Lower lobe of right lung (tissue), 2 donors: ENCODE data around the gene TMEM244. TPM values are rescaled to one million over a fixed set of nuclear protein-coding genes. Genes with fewer than 3 reads are reported as not detected.

Experiments used
- ATAC-seq, 2 donors: fragments of 200-7000 bp; cut with Tn5 transposase; one replicate each; pipeline ENCODE4 v1.9.1; 2020 to 2022; ENCODE audit warnings: mild to moderate bottlenecking in 2 of 2, moderate library complexity in 2 of 2
- DNase-seq: peaks from one replicate; pipeline ENCODE4 v3.0.0-alpha.2; 2020
- H3K27ac ChIP-seq: fragments of 200-600 bp; one replicate; pipeline ENCODE4 v1.8.0; 2022
- H3K27me3 ChIP-seq: fragments of 200-600 bp; one replicate; pipeline ENCODE4 v1.8.0; 2022; ENCODE audit warnings: low read depth
- H3K36me3 ChIP-seq: fragments of 200-600 bp; one replicate; pipeline ENCODE4 v1.8.0; 2022; ENCODE audit warnings: mild to moderate bottlenecking
- H3K4me1 ChIP-seq: fragments of 200-600 bp; one replicate; pipeline ENCODE4 v1.8.0; 2022
- H3K4me3 ChIP-seq: fragments of 200-600 bp; one replicate; pipeline ENCODE4 v1.8.0; 2022; ENCODE audit warnings: mild to moderate bottlenecking
- H3K9me3 ChIP-seq: fragments of 200-600 bp; one replicate; pipeline ENCODE4 v1.8.0; 2022
- intact Hi-C: fragments of 100-400 bp; cut with DNase I; formaldehyde crosslinking; loops from one replicate; pipeline ENCODE4 v1.11.0; 2022
- total RNA-seq: library from RNA; stranded (reverse); fragmentation: NEBNext Ultra II Directional; extraction: Animal tissue kit (Norgen Biotek cat#: 25700); gene quantifications from one replicate; pipeline ENCODE4 v1.2.1, GENCODE V29; 2021
- TF ChIP-seq, protein P1 (sequence below): fragments of 200-600 bp; IDR thresholded peaks from one replicate; pipeline ENCODE4 v1.8.0; 2022; ENCODE audit warnings: antibody characterized with exemption, mild to moderate bottlenecking
- donor health status: DM: no; HTN: yes; CAD: no; lungs with severe emphysema.

TMEM244 gene
- total RNA-seq, 1 donor from 2014 or later, result not detected

DNA sequence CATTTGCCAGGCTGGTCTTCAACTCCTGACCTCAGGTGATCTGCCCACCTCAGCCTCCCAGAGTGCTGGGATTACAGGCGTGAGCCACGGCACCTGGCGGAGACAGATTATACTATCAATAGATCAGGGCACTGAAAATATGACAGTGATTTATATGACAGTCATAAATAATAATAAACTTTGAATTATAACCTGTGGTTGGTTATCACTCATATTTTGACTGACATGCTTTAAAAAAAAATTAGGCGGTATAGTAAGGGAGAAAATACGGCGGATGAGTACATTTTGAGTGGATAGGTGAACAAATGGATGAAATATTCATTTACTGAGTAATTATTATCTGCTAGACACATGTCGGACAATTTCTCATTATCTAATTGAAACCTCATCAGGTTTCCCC, 28.8 kb downstream of the TMEM244 start:
- H3K4me3 ChIP-seq, result no peak overlapping the region
- ATAC-seq (no peak), DNase-seq (no peak)
- TF ChIP-seq, protein P1, sequence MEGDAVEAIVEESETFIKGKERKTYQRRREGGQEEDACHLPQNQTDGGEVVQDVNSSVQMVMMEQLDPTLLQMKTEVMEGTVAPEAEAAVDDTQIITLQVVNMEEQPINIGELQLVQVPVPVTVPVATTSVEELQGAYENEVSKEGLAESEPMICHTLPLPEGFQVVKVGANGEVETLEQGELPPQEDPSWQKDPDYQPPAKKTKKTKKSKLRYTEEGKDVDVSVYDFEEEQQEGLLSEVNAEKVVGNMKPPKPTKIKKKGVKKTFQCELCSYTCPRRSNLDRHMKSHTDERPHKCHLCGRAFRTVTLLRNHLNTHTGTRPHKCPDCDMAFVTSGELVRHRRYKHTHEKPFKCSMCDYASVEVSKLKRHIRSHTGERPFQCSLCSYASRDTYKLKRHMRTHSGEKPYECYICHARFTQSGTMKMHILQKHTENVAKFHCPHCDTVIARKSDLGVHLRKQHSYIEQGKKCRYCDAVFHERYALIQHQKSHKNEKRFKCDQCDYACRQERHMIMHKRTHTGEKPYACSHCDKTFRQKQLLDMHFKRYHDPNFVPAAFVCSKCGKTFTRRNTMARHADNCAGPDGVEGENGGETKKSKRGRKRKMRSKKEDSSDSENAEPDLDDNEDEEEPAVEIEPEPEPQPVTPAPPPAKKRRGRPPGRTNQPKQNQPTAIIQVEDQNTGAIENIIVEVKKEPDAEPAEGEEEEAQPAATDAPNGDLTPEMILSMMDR, result no peak
- intact Hi-C loops, result no loop called here
- no peaks in the 10 kb centered on the region for H3K27me3 ChIP-seq
- no peaks in the 10 kb centered on the region for H3K9me3 ChIP-seq
- no peaks in the 10 kb centered on the region for H3K4me1 ChIP-seq
- H3K36me3 ChIP-seq, result no peaks in the 10 kb centered on the region
- no peak overlapping the region for H3K27ac ChIP-seq

DNA sequence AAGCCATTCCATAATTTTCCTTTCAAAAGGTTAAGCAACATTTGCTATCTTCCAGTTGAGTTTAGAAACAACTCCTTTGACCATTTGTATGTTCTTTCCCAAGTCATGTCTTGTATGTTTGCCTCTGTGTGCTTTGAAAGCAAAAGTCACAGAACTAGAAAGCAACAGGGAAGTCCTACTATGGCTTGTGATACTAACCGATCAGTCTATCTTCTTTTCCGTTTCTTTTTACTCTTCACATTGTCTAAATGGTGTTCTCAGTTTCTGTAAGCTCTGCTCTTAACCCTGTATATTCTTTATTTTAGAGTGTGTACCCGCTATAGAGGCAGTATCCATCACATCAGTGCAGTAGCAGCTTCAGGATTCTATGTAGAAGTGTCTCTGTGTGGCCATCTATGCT, 32.9 kb downstream of the TMEM244 start:
- ATAC-seq (no peak), DNase-seq (no peak)
- H3K9me3 ChIP-seq, result no peaks in the 10 kb centered on the region
- no peak overlapping the region for H3K27ac ChIP-seq
- TF ChIP-seq, protein P1, result no peak
- H3K36me3 ChIP-seq, result no peaks in the 10 kb centered on the region
- H3K4me3 ChIP-seq, result no peak overlapping the region
- no peaks in the 10 kb centered on the region for H3K27me3 ChIP-seq
- H3K4me1 ChIP-seq, result no peaks in the 10 kb centered on the region
- intact Hi-C loops, result no loop called here

DNA sequence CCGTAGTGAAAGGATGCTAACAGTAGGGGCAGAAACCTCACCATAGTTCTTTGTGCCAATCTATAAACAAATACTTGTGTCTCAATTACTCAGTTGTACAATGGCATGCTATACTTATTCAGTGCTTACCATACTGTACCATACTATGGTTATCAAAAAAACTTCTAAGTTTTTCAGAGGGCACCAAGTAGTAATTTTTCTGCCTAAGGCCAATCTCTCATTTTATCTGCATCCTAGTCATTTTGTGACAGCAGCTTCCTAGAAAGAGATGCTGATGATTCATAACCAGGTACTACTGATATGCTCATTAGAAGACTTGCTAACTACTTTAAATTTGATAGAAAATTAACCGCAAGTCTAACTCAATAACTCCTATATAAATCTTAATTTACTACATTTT, 42.9 kb downstream of the TMEM244 start:
- Histone ChIP-seq H3K27me3 (no peaks in the 10 kb centered on the region), H3K9me3 (no peaks in the 10 kb centered on the region), H3K36me3 (no peaks in the 10 kb centered on the region), H3K27ac (no peak overlapping the region), H3K4me3 (no peak overlapping the region), H3K4me1 (no peaks in the 10 kb centered on the region)
- TF ChIP-seq, protein P1, result no peak
- DNase-seq (no peak), ATAC-seq (no peak)
- intact Hi-C loops, result no loop called here

DNA sequence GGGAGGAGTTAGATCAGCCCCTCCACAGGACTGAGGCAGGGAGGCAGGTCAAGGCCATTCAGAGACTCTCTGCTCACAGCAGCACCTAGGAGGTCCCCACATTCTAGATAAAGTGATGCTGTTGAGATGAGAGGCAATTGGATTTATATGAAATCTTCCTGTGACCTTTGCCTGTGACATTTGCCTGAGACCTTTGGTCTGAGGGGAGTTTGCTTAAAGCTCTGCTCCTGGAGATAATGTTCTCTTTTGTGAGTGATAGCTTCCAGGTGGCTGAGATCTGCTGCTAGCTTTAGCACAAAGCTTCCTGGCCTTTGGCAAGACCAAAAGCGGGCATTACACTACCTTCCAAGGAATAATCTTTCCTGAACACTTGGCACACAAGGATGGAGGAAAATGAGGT, 43.3 kb downstream of the TMEM244 start:
- no peaks in the 10 kb centered on the region for H3K9me3 ChIP-seq
- ATAC-seq, result no peak
- H3K27ac ChIP-seq, result no peak overlapping the region
- no peak for DNase-seq
- intact Hi-C loops, result no loop called here
- TF ChIP-seq, protein P1, result no peak
- H3K27me3 ChIP-seq, result no peaks in the 10 kb centered on the region
- no peaks in the 10 kb centered on the region for H3K4me1 ChIP-seq
- H3K4me3 ChIP-seq, result no peak overlapping the region
- H3K36me3 ChIP-seq, result no peaks in the 10 kb centered on the region

DNA sequence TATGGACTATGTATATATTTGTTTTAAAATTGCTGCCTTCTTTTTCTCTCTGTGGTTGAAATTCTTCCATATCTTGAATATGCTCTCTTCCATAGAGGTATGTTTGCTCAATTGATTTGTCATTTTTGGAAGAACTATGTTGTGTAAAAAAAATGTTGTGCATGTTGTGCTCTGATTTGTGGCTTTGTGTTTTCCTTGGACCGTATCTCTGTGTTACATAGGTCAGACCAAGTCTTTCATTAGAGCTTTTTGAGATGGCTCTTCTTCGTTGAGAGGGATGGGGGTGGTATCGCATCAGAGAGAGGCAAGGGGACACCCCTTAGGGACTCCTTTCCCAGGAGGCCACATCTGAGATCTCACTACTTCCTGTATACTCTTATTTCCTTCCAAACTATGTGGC, 43.8 kb downstream of the TMEM244 start:
- DNase-seq (no peak), ATAC-seq (no peak)
- TF ChIP-seq, protein P1, result no peak
- intact Hi-C loops, result no loop called here
- Histone ChIP-seq H3K9me3 (no peaks in the 10 kb centered on the region), H3K4me1 (no peaks in the 10 kb centered on the region), H3K36me3 (no peaks in the 10 kb centered on the region), H3K27me3 (no peaks in the 10 kb centered on the region), H3K27ac (no peak overlapping the region), H3K4me3 (no peak overlapping the region)
